RWPE1 (cell line): ENCODE data around the gene GPR162.

ENCODE experiments used
- CTCF ChIA-PET: fragments of 350-600 bp; sonication (Branson Sonifier 250); formaldehyde crosslinking; extraction: SDS; loops from one replicate; lab custom pipeline; 2021; lab: Yijun Ruan, JAX
- POLR2A ChIA-PET: fragments of 400-600 bp; formaldehyde crosslinking; extraction: SDS; loops from one replicate; lab custom pipeline; 2020; ENCODE audit warnings: antibody characterized with exemption; ENCODE audit not compliant: low non-redundant PET; lab: Yijun Ruan, JAX
- DNase-seq: peaks from one replicate; pipeline ENCODE4 v3.0.0; 2012; ENCODE audit warnings: low spot score
- H3K27ac ChIP-seq: fragments of 450-650 bp; 2 replicates; pipeline ENCODE4 v1.5.1; 2017
- TF ChIP-seq, protein P1 (sequence below): fragments of 450-650 bp; conservative IDR thresholded peaks from 2 replicates; pipeline ENCODE4 v1.5.1; 2017; ENCODE audit warnings: low read depth, mild to moderate bottlenecking

Gene GPR162

DNA sequence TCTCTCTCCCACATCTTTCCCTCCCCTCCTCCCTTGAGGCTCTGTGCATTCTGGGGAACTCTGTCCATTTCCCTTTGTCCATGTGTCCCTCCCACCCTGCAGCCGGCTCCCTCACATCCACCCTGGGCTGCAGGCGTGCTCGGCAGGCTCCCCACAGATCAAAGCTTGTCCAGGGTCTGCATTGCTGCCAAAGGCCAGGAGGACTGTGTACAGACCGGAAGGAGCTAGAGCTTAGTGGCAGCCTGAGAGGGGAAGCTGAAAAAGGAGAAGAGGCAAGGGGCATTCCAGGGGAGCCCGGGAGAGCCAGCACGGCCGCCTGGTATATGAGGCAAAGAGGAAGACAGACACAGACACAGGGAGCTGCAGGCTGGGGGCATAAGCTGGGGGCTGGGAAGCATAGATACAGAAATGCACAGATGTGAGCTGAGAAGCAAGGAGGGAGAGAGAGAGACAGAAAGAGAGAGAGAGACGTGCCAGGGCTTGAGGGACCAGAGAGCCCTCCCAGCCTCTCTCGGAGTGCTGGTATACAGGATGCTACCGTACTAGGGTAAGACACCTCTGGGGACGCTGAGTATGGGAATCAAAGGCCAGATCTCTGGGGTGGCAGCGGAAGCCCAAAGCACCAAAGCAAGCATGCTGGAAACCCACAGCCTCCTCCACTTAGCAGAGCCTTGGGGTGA is 29.0 kb upstream of the GPR162 start:
- no peak overlapping the region for H3K27ac ChIP-seq
- ChIA-PET CTCF (interaction anchor here (0.5 to 1.1 kb wide), 4 partner anchors 14 to 1117 kb away, joined by 3 to 5 read pairs (median 4); no protein-coding TSS in a partner anchor), POLR2A (no interaction called here)
- no peak for DNase-seq
- TF ChIP-seq, protein P1, sequence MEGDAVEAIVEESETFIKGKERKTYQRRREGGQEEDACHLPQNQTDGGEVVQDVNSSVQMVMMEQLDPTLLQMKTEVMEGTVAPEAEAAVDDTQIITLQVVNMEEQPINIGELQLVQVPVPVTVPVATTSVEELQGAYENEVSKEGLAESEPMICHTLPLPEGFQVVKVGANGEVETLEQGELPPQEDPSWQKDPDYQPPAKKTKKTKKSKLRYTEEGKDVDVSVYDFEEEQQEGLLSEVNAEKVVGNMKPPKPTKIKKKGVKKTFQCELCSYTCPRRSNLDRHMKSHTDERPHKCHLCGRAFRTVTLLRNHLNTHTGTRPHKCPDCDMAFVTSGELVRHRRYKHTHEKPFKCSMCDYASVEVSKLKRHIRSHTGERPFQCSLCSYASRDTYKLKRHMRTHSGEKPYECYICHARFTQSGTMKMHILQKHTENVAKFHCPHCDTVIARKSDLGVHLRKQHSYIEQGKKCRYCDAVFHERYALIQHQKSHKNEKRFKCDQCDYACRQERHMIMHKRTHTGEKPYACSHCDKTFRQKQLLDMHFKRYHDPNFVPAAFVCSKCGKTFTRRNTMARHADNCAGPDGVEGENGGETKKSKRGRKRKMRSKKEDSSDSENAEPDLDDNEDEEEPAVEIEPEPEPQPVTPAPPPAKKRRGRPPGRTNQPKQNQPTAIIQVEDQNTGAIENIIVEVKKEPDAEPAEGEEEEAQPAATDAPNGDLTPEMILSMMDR = no peak

DNA sequence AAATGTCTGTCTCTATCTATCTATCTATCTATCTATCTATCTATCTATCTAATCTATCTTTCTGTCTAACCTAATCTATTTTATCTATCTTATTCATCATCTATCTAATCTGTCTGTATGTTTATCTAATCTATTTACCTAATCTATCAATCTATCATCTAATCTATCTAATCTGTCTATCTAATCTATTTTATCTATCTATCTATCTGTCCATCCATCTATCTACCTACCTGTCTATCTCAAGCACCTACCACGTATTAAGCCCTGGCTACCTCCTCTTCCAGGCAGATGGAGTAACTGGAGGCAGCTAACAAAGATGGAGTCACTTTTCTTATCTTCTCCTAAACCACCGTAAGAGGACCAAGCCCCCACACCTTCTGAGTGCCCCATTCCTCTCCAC is 26.5 kb upstream of the GPR162 start:
- no peak for DNase-seq
- no peak overlapping the region for H3K27ac ChIP-seq
- TF ChIP-seq, protein P1 = no peak
- ChIA-PET CTCF (no interaction called here), POLR2A (interaction anchor here (0.6 kb wide), 1 partner anchor 98 kb away, joined by 3 read pairs; no protein-coding TSS in a partner anchor)

DNA sequence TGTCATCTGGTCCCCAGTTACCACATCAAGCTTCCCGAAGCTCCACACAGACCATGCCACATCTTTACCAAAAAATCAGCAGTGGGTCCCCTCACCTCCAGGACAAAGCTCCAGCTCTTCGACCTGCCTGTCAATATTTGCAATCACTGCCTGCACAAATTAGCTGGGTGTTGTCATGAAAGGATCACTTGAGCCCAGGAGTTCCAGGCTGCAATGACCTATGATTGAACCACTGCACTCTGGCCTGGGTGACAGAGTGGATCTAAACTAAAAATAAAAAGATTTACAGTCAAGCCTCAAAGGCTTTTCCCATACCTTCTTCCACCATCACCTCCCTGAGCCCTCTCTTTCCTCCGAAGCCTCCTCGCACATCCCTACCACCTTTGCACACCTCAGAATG is 25.0 kb upstream of the GPR162 start:
- TF ChIP-seq, protein P1 = no peak

DNA sequence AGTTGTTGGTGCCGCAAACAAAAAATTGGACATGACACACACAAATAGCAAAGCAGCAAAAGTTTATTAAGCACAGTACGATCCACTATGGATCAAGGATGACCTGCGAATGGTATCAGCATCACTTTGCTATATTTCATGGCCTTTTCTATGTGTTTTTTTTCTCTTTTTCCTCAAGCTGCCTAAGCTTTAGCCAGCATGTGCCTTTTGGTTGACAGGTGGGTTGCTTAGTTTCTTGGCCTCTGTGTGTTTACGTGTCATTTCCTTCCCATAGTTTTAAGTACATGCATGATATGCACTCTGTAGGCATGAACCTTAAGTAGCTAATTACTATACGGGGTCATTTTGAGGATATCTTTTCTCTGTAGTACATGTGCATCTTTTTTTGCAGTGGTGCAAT is 22.5 kb upstream of the GPR162 start:
- ChIA-PET CTCF (interaction anchor here (1.1 kb wide), 1 partner anchor 33 kb away, joined by 3 read pairs; the partner anchor contains the start of gene PTMS), POLR2A (no interaction called here)
- DNase-seq = no peak
- TF ChIP-seq, protein P1 = no peak
- no peak overlapping the region for H3K27ac ChIP-seq

More for the DNA sequence above, 25.0 kb upstream of the GPR162 start:
- DNase-seq = no peak
- ChIA-PET POLR2A (no interaction called here), CTCF (no interaction called here)
- H3K27ac ChIP-seq = no peak overlapping the region

DNA sequence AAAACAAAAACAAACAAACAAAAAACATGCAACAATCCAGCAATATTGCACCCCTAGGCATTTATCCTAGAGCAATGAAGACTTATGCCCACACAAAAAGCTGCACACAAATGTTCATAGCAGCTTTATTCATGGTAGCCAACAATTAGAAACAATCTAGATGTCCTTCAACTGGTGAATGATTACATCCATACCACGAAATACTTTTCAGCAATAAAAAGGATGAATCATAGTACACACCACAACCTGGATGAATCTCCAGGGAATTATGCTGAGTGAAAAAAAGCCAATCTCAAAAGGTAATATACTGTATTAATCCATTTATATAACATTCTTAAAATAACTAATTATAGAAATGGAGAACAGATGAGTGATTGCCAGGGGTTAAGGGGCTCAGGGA is 14.5 kb upstream of the GPR162 start:
- POLR2A ChIA-PET = no interaction called here
- TF ChIP-seq, protein P1 = no peak
- no peak overlapping the region for H3K27ac ChIP-seq
- CTCF ChIA-PET = interaction anchor here (0.6 kb wide), 1 partner anchor 18 kb away, joined by 3 read pairs; no protein-coding TSS in a partner anchor
- DNase-seq = no peak

DNA sequence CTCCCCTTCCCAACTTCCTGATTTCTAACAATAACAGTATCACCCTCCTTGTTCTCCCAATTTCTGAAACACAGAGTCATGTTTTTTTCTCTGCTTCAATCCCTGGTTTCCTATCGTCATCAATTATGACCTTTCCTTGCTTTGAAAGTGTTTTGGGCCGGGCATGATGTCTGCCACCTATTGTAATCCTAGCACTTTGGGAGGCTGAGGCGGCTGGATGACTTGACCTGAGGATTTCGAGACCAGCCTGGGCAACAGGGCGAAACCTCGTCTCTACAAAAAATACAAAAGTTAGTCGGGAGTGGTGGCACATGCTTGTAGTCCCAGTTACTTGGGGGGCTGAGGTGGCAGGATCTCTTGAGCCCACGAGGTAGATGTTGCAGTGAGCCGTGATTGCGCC is 12.6 kb upstream of the GPR162 start:
- POLR2A ChIA-PET = no interaction called here
- CTCF ChIA-PET = no interaction called here
- no peak overlapping the region for H3K27ac ChIP-seq
- TF ChIP-seq, protein P1 = no peak
- no peak for DNase-seq
